Mucosa of descending colon (tissue), 3 donors: ENCODE measurements around the gene OR2V2. TPM values are rescaled to one million over a fixed set of nuclear protein-coding genes. Genes with fewer than 3 reads are reported as not detected.
"Not testable (repeated sequence)": the region's sequence is repeated elsewhere in the genome, so short reads cannot be mapped to it uniquely, and the experiment has no call there.

Experiments used
- ATAC-seq: fragments of 200-7000 bp; cut with Tn5 transposase; one replicate; pipeline ENCODE4 v1.9.1; 2020; ENCODE audit warnings: mild to moderate bottlenecking, moderate library complexity
- DNase-seq, 3 donors: peaks; one replicate each; pipeline ENCODE4 v3.0.0-alpha.2; 2020
- H3K36me3 ChIP-seq: fragments of 200-600 bp; one replicate; pipeline ENCODE4 v1.8.0; 2021; ENCODE audit warnings: low read depth, mild to moderate bottlenecking
- H3K4me1 ChIP-seq: fragments of 200-600 bp; one replicate; pipeline ENCODE4 v1.8.0; 2021; ENCODE audit warnings: low read depth, mild to moderate bottlenecking
- H3K4me3 ChIP-seq: fragments of 200-600 bp; one replicate; pipeline ENCODE4 v1.8.0; 2021; ENCODE audit warnings: mild to moderate bottlenecking
- H3K9me3 ChIP-seq: fragments of 200-600 bp; one replicate; pipeline ENCODE4 v1.8.0; 2021; ENCODE audit warnings: mild to moderate bottlenecking
- CTCF ChIP-seq: fragments of 200-600 bp; IDR thresholded peaks from one replicate; pipeline ENCODE4 v1.8.0; 2022; ENCODE audit warnings: antibody characterized with exemption, mild to moderate bottlenecking
- intact Hi-C, 2 donors: fragments of 100-400 bp; cut with DNase I in 1 of 2; cut with micrococcal nuclease in 1 of 2; formaldehyde crosslinking; loops; one replicate each; pipeline versions ENCODE4 v1.11.0 to v1.11.1; 2022; cut with DNase I, micrococcal nuclease
- long read RNA-seq, 2 donors: library from polyadenylated mRNA; unstranded; transcript quantifications; one replicate each; pipeline ENCODE4 v2.0.0, GENCODE V29; 2019 to 2021
- total RNA-seq, 3 donors: library from RNA; stranded (reverse); fragmentation: NEBNext Ultra II Directional in 2 of 3; extraction: Animal tissue kit (Norgen Biotek cat#: 25700) in 2 of 3; gene quantifications; one replicate each; pipeline versions ENCODE4 v1.2.1 to v1.2.4, GENCODE V29; 2021 to 2023
- donor health status: DM: no; HTN: no; CAD: no; lungs with moderate emphysema.
- donor health status: DM: no; HTN: no; CAD: no.
- donor health status: DM: no; HTN: yes; CAD: no.

Gene OR2V2
- total RNA-seq = not detected
- long read RNA-seq, donor 1 = 0 reads
- long read RNA-seq, donor 2 = 0 reads

GRCh38 chr5:181146927-181147636 lies at the start of gene OR2V2:
OR2V2 (plus strand) TSS chr5:181147586; CDS start chr5:181154943, 7,357 bp downstream.
- ATAC-seq, H3K4me1 ChIP-seq, H3K9me3 ChIP-seq, H3K36me3 ChIP-seq, DNase-seq, intact Hi-C loops, H3K4me3 ChIP-seq: not testable (repeated sequence)

GRCh38 chr5:181097759-181098491 lies 49.5 kb upstream of the OR2V2 start:
- H3K9me3 ChIP-seq, ATAC-seq, H3K36me3 ChIP-seq, intact Hi-C loops, DNase-seq, H3K4me3 ChIP-seq, H3K4me1 ChIP-seq: not testable (repeated sequence)

- DNase-seq (no peak), ATAC-seq (no peak)
- Histone ChIP-seq H3K4me1 (peaks cover 3% of the 10 kb centered on the region), H3K36me3 (no peaks in the 10 kb centered on the region), H3K4me3 (no peak overlapping the region), H3K9me3 (no peaks in the 10 kb centered on the region)
- intact Hi-C loops = no loop called here
- TF ChIP-seq CTCF = no peak
Observed at GRCh38 chr5:181098762-181099601, 48.4 kb upstream of the OR2V2 start.

- Histone ChIP-seq H3K9me3 (no peaks in the 10 kb centered on the region), H3K4me1 (peaks cover 3% of the 10 kb centered on the region), H3K4me3 (no peak overlapping the region), H3K36me3 (no peaks in the 10 kb centered on the region)
- intact Hi-C loops = no loop called here
- TF ChIP-seq CTCF = no peak
- ATAC-seq (no peak), DNase-seq (no peak)
Observed at GRCh38 chr5:181099602-181100086, 47.7 kb upstream of the OR2V2 start.

- Histone ChIP-seq H3K9me3 (no peaks in the 10 kb centered on the region), H3K4me3 (no peak overlapping the region), H3K36me3 (no peaks in the 10 kb centered on the region), H3K4me1 (peaks cover 3% of the 10 kb centered on the region)
- no peak for ATAC-seq
- TF ChIP-seq CTCF = no peak
- no peak for DNase-seq
- intact Hi-C loops = no loop called here
Observed at GRCh38 chr5:181100121-181100875, 47.1 kb upstream of the OR2V2 start.

GRCh38 chr5:181101030-181101641 lies 46.2 kb upstream of the OR2V2 start:
- H3K4me1 ChIP-seq, intact Hi-C loops, DNase-seq, H3K4me3 ChIP-seq, H3K36me3 ChIP-seq, H3K9me3 ChIP-seq: not testable (repeated sequence)
- peak; percentile 18 for ATAC-seq

GRCh38 chr5:181101930-181102674 lies 45.3 kb upstream of the OR2V2 start:
- H3K4me1 ChIP-seq, H3K4me3 ChIP-seq, ATAC-seq, intact Hi-C loops, H3K9me3 ChIP-seq, DNase-seq, H3K36me3 ChIP-seq: not testable (repeated sequence)

GRCh38 chr5:181104259-181104568 lies 43.2 kb upstream of the OR2V2 start:
- ATAC-seq, H3K9me3 ChIP-seq, DNase-seq, H3K36me3 ChIP-seq, intact Hi-C loops, H3K4me3 ChIP-seq, H3K4me1 ChIP-seq: not testable (repeated sequence)
